Right hindlimb (tissue), 1 donor: ENCODE measurements around the gene SLC2A9.
"Not testable (repeated sequence)": the region's sequence is repeated elsewhere in the genome, so short reads cannot be mapped to it uniquely, and the experiment has no call there.

Source experiments
- DNase-seq: peaks from one replicate; pipeline ENCODE4 v3.0.0-alpha.2; 2018

Gene SLC2A9

DNA sequence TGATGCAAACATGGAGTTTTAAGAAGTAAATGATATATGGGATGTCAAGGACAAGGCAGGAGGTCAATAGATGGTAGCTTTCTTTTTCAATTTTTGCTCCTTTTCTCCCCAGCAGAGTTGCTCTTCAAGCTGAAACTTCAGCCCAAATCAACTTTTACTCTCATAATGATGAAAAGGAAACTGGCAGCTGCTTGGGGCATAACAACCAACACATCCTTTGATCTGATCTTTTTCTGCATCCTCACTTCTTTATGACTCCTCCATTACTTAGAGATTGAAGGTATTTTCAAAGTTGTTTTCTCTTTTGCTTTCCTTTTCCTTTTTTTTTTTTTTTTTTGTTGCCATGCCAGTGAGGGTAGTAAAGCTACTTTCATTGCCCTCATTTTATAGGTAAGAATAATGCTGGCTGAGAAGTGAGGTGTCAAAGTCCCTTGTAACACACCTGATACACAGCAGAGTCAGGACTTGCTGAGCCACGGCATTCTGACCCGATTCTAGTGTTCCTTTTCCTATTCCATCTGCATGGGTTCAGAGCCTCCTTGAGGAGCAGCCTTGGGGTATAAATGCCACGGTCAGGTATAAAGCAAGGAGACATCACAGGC lies 26.9 kb downstream of the SLC2A9 start:
- DNase-seq: no peak

DNA sequence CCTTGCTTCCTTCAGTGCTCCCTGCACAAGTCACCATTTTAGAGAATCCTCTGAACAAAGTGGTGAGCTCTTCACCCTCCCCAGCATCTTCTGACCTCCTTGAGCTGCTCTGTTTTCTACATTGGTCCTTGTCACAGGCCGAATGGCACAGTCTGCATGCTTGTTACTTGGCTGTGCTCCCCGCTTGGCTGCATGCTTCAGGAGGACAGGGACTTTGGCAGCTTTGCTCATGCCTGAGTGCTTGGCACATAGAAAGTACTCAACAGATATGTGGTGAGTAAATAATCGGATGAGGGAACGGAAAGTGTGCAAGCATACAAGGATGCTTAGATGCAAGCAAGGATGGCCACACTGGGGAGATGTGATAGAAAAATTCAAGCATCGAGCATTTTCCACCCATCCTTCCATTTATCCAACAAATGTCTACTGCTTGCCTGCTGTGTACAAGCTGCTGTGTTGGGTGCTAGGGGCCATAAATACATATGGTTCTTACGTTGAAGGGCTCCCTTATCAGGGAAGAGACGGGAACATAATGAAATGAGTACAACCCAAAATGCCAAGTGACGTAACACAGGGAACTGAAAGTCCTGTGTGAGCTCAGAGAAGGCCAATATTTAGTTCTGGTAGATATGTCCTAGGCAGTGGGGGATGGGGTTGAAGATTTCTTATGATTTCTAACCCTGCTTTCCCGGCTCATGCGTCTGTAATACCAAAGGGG lies 31.2 kb downstream of the SLC2A9 start:
- DNase-seq: no peak

DNA sequence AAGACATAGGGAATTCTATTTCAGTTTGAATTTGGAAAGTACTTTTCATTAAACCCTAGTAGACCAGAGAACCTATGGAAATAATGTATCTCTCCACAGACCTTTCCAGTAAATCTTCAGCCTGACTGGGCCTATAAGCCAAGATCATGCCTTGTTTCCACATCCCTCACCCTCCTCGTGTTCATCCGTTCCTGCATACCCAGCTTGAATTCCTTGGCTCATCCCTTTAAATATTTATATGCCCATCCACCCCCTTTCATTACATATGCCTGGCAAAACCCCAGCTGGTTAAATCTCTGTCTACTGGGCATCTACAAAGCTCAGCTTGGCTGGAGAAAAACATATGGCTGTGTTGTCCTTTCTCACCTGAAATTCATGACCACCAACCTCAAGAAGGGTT lies 32.4 kb downstream of the SLC2A9 start:
- DNase-seq: no peak

DNA sequence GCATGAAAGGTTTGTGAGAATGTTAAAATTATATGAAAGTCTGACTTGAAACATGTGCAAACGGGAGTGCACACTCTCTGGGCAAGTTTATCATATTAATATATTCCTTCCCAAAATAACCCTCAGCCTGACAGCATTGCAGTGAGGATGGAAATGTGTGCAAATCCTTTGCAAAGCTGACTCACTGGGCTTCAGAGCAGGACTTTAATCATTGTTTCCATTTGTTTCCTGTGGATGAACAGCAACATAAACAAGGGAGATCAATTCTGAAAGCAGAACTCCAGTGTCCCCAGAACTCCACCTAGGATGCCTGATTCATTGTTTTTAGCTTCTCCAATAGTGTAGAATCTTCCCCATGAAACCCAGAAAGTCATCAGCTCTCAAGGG lies 32.9 kb downstream of the SLC2A9 start:
- no peak for DNase-seq

DNA sequence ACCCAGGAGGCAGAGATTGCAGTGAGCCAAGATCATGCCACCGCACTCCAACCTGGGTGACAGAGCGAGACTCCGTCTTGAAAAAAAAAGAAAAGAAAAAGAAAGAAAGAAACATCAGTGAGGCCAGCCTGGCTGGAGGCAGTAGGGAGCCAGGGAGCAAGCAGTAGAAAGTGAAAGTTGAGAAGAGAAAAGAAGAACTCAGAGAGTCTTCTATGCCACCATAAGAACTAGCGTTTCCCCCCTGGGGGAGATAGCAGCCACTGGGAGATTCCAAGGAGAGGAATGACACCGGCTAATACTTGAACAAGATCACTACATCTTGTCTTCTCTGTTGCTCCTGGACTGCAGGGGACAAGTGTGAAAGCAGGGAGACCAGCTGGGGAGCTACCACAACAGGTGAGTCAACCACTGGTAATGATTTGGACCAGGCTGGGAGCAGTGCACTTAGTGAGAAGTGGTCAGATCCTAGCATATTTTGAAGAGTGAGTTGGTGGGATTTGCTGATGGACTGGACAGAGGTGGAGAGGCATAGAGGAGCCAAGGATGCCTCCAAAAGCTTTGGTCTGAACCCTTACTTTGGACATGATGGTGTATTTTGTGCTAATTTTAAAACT lies 33.4 kb downstream of the SLC2A9 start:
- DNase-seq: no peak

DNA sequence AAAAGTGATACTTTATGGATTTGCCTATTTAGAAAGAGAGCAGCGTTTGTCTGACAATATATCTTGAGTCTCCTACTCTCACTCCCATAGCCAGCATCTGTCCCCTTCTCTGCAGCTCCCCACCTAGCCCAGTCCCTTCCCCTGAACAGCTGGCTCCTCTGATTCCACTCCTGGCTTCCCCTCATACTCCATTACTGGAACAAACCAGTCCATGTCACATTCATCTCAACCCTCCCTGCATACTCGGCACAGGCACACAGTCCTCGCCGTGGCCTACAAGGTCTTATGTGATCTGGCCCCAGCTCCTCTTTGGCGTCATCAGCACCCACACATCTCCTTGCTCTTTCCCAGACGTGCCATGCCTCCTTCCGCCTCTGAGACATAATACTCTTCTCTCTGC lies 36.7 kb downstream of the SLC2A9 start:
- DNase-seq: no peak

DNA sequence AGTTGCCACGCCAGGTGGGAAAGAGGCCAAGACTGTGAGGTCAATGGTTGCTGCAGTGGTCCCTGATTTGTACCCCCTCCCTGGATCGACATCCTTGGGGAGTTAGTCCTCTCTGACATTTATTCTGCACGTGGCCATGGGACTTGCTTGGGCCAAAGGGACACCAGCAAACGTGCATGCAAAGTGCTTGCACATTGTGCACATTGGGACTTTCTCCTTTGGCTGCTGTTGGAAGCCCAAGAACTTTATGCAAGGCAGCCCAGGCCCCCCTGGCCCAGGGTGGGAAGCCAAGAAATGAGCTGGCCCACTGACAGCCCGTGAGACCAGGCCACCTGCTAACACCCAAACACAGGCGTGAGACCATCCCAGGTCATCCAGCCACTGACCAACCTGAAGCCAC lies 38.1 kb downstream of the SLC2A9 start:
- DNase-seq: no peak

DNA sequence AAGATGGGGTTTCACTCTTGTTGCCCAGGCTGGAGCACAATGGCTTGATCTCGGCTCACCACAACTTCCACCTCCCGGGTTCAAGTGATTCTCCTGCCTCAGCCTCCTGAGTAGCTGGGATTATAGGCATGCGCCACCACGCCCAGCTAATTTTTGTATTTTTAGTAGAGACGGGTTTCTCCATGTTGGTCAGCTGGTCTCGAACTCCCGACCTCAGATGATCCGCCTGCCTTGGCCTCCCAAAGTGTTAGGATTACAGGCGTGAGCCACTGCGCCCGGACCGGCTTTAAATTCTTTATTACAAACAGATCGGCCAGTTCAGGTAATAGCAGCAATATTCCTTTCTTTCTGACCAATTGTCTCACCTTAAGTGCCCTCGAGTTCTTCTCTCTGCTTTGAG lies 39.4 kb downstream of the SLC2A9 start:
- not testable (repeated sequence) for DNase-seq

DNA sequence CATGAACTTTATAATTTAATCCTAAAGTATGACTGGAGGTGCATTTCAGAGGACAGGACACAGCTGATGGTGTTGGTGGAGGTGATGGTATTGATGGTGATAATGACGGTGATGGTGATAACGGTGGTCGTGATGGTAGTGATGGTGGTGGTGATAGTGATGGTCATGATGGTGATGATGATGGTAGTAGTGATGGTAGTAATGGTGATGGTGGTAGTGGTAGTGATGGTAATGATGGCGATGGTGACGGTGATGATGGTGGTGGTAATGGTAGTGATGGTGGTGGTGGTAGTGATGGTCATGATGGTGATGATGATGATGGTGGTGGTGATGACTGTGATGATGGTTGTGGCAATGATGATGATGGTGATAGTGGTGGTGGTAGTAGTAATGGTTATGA lies 40.4 kb downstream of the SLC2A9 start:
- no peak for DNase-seq

DNA sequence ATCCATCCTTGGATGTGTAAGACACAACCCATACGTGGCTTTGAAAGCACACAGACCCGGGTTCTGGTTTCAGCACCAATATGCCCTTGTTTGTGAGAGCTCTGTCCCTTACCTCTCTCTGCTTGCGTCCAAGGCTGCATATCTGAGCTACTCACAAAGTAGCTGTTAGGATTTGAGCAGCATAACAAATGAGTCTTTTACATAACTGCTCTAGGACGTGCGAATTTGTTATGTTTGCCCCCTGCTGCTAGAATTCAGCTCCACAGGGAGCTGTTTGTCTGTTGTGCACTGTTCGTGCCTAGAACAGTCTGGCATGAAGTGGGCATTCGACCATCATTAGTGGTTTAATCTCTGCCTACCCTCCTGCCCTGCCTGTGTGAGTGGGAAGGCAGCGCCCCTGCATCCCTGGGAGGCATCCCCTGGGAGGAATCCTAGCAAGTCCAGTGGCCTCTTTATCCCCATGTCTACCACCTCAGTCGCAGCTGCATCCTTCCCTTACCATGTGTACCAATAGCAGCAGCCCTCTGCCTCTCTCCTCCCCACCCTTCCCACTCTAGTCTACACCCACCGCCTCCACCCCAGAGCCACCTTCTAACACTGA lies 42.1 kb downstream of the SLC2A9 start:
- no peak for DNase-seq

DNA sequence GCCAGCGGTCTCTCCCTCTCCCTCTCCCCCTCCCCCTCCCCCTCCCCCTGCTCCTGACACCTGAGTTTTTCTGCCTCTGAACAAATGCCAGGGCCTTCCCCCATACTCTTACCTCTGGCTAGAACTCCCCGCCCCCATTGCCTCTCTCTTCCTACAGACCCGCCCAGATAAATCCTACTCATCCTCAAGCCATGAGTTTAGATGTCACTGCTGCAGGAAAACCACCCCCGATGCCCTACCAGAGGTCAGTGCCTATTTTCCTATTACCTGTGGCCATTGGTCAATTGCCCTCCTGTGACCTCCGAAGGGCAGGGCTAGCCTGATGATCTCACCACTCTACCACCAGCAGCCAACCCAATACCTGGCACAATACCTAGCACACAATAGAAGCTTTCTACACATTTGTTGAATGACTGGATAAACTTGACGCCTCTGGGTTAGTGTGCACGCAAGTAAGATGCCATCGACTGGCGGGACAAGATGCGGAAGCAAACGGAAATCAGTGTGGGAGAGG lies 43.7 kb downstream of the SLC2A9 start:
- no peak for DNase-seq

DNA sequence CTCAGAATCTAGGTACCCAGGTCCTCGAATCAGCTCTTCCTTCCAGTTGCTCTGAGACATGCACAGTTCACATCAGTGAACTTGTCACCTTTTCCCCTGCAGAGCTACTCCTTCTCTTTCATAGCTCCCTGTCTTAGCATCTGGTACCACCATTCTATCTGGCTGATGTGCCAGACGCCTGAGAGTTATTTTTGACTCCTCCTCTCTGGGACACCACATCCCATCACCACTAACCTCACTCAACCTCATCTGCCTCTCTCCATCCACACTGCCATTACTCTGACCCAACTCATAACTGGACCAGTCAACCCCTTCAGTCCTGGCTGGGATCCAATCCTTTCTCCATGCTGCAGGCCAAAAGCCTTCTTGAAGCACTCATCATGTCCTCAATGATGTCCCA lies 44.5 kb downstream of the SLC2A9 start:
- no peak for DNase-seq

DNA sequence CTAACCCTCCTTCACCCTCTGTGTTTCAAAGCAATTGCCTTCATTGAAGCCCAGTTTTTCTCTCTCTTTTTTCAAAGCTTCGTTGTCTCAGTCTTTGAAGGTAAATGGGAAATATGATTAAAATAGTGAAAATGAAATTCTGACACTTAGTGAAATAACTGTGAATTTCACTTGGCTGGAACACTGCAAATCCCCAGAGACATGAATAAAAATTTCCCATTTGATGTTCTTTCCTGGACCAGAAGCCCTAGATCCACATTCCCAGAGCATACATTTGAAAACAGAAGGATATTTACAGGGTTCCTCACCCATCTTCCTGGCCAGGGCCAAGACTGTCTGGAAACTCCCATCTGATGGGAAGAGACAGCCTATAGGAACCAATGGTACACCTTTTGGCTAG lies 45.0 kb downstream of the SLC2A9 start:
- no peak for DNase-seq

DNA sequence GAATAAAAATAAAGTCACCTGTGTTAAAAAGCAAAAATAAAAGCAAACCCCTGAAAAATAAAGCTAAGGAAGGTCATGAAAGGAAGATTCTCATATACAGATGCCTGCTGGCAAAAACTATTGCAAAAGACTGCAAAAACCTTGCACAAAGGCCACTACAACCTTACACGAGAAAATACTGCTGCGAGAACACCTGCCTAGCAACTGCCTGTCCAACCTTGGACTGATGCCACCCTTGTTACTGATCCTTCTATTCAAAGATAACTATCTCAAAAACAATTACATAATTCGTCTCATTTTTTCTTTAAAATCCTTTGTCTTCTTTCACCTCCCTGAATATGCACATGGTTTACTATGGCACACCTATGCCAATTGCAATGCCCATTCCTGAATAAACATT lies 49.6 kb downstream of the SLC2A9 start:
- no peak for DNase-seq

DNA sequence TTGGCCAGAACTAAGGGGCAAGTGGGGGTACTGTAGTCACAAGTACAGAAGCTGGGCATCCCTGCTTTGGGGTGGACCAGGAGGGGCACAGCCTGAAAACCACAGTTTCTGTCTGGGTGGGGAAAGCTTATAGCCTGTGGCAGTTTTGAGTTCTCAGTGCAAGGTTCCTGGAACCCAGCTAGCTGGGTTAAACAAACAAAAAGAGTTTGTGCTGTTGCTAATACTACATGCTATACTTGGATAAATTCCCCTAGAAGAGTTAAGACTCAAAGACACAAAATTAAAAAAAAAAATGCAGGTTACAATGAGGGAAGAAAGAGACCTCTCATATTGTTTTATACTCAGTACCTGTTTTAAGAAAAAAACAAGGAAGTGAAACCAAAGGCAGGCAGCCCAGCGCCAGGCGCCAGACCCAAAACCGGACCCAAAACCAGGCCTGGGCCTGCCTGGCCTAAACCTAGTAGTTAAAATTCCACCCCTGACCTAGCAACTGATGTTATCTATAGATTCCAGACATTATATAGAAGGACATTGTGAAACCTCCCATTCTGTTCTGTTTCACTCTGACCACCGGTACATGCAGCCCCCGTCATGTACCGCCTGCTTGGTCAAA lies 50.8 kb downstream of the SLC2A9 start:
- DNase-seq: no peak

DNA sequence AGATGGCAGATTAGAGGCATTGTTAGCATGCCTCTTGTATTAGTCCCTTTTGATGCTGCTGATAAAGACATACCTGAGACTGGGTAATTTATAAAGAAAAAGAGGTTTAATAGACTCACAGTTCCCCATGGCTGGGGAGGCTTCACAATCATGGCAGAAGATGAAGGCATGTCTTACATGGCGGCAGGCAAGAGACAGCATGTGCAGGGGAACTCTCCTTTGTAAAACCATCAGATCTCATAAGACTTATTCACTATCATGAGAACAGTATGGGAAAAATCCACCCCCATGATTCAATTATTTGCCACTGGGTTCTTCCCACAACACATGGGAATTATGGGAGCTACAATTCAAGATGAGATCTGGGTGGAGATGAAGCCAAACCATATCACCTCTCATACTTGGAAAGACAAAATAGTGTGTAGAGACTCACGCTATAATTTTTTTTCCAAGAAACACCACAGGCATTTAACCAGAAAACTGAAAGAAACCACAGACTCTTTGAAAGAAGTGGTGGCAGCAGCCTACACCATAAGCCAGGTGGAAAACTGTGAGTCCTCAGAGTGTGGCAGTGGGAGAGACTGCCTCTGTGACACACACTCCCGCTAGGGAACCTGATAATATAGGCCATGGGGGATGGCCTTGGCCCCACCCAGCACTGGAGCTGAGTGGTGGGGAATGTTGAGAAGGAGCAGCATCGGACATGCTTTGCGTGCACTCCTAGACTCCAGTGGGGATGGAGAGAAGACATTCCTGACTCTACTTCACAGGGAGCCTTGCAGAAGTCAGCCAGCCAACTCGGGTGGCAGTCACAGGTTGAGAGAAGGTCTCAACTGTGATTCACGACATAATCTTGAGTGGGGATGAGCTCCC lies 51.5 kb downstream of the SLC2A9 start:
- DNase-seq: no peak

DNA sequence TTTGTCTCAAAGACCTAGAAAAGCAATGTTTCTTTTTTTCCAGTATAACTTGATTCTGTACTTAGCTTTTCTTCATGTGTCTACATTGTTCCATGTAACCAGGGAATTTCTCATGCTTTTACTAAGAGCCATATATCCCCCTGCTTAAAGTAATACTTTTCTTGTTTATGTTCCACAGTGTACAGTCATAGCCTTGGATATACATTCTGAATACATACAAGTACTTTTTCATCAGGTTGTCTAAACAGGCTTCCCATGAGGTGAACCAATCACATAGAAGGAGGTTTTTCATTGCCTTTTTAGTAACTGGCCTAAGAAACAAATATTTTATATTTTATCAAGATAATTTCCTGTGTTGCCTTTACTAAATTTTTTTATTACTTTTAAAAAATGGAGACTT lies 52.8 kb downstream of the SLC2A9 start:
- no peak for DNase-seq

DNA sequence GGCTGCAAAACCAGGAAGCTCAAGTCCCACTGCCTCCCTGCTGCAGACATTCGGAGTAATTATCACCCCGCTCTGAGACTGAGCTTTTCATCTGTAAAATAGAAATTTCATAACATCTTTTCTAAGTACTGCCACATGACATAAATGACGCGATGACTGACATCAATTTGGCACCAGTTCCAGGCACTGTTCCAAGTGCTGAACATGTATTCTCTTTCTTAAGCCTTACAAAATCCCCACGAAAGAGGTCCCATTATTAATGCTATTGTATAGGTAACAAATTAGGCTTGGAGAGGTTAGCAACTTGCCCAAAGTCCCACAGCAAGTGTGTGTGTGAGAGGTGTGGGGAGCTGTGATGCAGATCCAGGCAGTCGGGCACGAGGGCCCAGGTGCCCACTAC lies 56.4 kb downstream of the SLC2A9 start:
- DNase-seq: no peak

DNA sequence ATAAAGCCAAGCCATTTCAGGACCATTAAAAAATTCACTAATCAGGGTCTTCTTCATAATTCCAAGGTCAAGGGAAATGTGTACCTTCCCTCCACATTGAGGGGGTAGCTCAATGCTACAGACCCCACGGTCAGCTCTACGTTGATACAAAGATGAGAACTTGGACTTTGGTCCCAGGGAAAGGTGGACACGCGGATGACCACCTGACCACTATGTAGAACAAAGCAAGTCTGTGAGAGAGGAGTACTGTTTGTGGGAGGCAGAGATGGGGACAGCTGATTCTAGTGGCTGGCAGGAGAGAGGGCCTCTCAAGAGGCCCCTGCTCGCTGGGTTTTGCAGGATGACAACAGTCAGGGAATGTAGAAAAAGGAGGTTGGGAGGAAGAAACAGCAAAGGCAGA lies 58.0 kb downstream of the SLC2A9 start:
- DNase-seq: no peak

DNA sequence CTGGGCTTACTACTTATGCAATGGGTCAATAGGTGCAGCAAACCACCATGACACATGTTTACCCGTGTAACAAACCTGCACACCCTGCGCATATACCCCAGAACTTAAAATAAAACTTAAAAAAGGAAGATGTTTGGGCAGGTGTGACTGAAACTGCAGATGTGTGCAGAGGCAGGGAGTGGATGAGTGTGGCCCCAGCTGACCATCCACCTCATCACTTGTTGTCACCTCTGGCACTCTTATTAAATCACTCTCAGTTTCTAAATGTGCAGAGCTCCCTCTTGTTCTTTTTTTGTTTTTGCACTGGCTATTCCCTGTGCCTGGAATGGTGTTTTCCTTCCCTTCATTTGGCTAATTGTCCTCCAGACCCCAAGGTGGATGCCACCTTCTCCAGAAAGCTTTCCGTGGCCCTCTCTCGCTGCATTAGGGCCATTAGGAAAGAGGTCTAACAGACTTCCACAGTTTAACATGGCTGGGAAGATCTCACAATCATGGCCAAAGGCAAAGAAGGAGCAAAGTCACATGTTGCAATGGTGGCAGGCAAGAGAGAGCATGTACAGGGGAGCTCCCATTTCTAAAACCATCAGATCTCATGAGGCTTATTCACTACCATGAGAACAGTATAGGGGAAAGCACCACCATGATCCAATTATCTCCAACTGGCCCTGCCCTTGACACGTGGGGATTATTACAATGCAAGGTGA lies 58.5 kb downstream of the SLC2A9 start:
- DNase-seq: no peak

DNA sequence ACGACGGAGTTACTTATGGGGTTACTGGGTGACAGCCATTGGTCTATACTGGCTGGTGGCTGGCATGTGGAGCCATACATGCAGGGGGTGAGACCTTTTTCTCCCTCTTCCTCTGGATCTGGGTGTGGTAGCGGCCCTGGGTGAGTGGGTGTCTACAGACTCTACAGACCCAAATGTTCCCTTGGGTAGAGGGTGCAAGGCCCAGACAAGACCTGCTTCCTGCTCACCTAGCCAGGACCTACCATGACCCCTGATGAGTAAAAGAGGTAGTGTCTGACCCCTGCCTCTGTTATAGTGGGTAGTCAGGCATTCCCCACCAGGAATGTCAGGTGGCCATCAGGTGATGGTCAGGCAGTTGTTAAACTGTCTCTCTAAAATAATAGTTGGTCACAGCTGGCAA lies 66.8 kb downstream of the SLC2A9 start:
- DNase-seq: no peak

DNA sequence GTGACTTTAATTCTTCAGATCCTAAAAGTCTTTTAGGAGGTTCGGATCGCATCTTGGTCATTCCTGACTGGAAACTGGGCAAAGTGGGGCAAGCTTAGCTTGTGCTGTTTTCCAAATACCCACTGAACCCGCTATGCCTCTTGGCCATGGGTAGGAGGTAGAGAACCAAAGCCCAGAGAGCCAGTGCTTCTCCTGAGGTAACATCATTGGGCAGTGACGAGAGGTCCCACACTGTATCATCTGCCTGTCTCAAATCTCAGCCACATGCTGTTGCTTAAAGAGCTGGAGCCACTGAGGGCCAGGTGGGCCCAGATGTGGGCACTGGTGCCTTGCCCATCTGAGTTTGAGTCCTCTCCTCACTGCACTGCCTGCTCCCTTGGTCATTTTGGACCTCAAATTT lies 68.2 kb downstream of the SLC2A9 start:
- no peak for DNase-seq
